Measurements from ENCODE around the gene HS3ST6. TPM values are rescaled to one million over a fixed set of nuclear protein-coding genes. Genes with fewer than 3 reads are reported as not detected.
"Not testable (repeated sequence)": the region's sequence is repeated elsewhere in the genome, so short reads cannot be mapped to it uniquely, and the experiment has no call there.

HS3ST6 gene
- polyA plus RNA-seq, 1 experiment: not detected

DNA sequence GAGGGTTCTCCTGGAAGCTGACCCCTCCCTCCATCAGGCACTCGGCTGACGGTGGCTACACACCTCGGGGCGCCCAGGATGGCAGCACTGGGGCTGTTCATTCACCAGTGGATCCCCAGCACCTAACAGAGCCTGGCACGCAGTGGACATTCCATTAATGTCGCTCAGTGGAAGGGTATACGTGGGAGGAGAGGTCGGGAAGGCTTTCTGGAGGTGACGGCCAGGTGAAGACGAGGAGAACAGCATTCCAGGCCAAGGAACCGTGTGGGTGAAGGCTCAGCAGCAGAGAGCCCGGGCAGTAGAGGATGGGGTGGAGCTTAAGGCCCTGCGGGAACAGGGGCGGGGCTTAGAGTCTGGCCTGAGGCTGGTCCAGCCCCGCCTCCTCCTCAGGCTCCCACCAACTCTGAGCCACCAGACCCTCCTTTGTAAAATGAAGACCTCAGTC lies 2.5 kb upstream of the HS3ST6 start:
- ChIA-PET POLR2A (no interaction called here), CTCF (no interaction called here)
- no peak overlapping the region for H3K4me3 ChIP-seq (ENCODE audit: low read depth, low read length)
- DNase-seq (ENCODE audit: low read depth): no peak
- peaks cover 49% of the 10 kb centered on the region for H3K27me3 ChIP-seq (ENCODE audit: control insufficient read depth, insufficient read depth, low read length)
- no peaks in the 10 kb centered on the region for H3K36me3 ChIP-seq (ENCODE audit: control insufficient read depth, insufficient read depth, low read length)
- TF ChIP-seq, protein P1, sequence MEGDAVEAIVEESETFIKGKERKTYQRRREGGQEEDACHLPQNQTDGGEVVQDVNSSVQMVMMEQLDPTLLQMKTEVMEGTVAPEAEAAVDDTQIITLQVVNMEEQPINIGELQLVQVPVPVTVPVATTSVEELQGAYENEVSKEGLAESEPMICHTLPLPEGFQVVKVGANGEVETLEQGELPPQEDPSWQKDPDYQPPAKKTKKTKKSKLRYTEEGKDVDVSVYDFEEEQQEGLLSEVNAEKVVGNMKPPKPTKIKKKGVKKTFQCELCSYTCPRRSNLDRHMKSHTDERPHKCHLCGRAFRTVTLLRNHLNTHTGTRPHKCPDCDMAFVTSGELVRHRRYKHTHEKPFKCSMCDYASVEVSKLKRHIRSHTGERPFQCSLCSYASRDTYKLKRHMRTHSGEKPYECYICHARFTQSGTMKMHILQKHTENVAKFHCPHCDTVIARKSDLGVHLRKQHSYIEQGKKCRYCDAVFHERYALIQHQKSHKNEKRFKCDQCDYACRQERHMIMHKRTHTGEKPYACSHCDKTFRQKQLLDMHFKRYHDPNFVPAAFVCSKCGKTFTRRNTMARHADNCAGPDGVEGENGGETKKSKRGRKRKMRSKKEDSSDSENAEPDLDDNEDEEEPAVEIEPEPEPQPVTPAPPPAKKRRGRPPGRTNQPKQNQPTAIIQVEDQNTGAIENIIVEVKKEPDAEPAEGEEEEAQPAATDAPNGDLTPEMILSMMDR (IDR thresholded peaks at IDR 0.05; ENCODE audit: insufficient read depth, low read depth, low read length): no peak

DNA sequence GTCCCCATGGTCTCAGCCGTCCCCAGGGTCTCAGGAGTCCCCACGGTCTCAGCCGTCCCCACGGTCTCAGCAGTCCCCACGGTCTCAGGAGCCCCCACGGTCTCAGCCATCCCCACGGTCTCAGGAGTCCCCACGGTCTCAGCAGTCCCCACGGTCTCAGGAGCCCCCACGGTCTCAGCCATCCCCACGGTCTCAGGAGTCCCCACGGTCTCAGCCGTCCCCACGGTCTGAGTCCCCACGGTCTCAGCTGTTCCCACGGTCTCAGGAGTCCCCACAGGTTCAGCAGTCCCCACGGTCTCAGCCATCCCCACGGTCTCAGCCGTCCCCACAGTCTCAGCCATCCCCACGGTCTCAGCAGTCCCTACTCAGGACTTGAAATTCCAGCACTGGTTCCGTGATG lies 1.9 kb upstream of the HS3ST6 start:
- peaks cover 54% of the 10 kb centered on the region for H3K27me3 ChIP-seq (ENCODE audit: control insufficient read depth, insufficient read depth, low read length)
- H3K36me3 ChIP-seq (ENCODE audit: control insufficient read depth, insufficient read depth, low read length); DNase-seq (ENCODE audit: low read depth); H3K4me3 ChIP-seq (ENCODE audit: low read depth, low read length); POLR2A ChIA-PET: not testable (repeated sequence)
- CTCF ChIA-PET: interaction anchor here (1.4 kb wide), 1 partner anchor 9 kb away, joined by 5 read pairs; no protein-coding TSS in a partner anchor

DNA sequence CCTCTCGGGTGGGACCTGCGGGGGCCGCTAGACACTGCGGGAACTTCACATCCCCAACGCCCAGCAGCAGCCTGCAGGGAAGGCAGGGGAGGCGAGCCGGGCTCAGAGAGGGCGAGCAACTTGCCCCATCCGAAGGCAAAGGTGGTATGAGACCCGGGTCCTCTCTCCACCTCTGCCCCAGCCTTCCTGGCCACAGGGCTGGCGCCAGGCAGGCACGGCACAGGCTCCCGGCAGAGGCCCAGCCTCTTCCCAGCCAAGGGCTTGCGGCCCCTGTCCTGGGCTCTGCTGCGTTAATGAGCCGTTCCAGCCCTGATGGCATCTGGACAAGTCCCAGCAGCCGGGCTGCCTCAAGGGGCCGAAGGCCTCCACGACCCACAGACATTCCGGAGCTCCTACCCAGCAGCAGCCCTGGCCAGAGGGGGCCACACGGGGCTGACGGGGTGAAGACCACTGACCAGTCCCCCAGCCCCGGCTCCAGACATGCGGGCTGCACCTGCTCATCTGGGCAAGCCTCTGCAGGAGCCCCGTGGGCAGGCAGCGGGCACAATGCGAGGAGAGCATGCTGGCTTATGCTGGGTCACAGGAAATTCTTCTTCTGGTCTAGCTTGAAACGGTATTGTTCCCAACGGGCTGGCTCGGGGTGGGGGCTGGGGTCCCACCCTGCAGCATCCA lies 1.2 kb upstream of the HS3ST6 start:
- peaks cover 59% of the 10 kb centered on the region for H3K27me3 ChIP-seq (ENCODE audit: control insufficient read depth, insufficient read depth, low read length)
- TF ChIP-seq, protein P1 (IDR thresholded peaks at IDR 0.05; ENCODE audit: insufficient read depth, low read depth, low read length): no peak

DNA sequence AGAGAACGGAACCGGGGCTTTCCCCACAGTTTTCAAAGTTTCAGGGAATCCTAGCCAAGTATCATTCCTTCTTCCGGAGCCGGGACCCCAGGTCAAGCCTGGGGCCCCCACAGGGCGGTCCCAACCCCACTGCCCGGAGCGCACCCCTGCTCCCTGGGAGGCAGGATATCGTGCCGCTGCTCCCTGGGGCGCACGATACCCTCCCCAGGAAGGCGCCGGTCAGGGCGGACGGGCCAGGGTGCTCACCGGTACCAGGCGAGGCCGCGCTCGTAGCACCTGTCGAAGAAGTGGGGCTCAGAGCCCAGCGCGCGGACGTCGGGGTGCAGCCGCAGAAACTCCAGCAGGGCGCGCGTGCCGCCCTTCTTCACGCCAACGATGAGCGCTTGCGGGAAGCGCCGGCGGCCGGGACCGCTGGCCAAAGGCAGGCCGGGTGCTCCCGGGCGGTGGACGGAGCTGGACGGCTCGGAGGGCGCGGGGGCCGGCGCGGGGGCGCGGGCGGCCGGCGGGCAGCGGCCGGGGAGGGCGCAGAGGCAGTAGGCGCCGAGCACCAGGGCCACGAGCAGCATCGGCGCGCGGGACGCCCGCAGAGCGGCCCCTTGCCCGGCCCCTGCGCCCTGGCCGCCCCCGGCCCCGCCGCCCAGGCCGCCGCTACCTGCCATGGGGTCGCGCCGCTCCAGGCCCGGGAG lies 407 bp downstream of the HS3ST6 start:
- no peak for DNase-seq (ENCODE audit: low read depth)
- POLR2A ChIA-PET: no interaction called here
- CTCF ChIA-PET: no interaction called here
- Histone ChIP-seq H3K4me3 (ENCODE audit: low read depth, low read length) (no peak overlapping the region), H3K27me3 (ENCODE audit: control insufficient read depth, insufficient read depth, low read length) (peaks cover 57% of the 10 kb centered on the region), H3K36me3 (ENCODE audit: control insufficient read depth, insufficient read depth, low read length) (no peaks in the 10 kb centered on the region)
- TF ChIP-seq, protein P1 (IDR thresholded peaks at IDR 0.05; ENCODE audit: insufficient read depth, low read depth, low read length): no peak

More for the DNA sequence above, 1.2 kb upstream of the HS3ST6 start:
- no peaks in the 10 kb centered on the region for H3K36me3 ChIP-seq (ENCODE audit: control insufficient read depth, insufficient read depth, low read length)
- DNase-seq (ENCODE audit: low read depth): no peak
- no peak overlapping the region for H3K4me3 ChIP-seq (ENCODE audit: low read depth, low read length)
- ChIA-PET CTCF (interaction anchor here (0.6 to 1.4 kb wide), 2 partner anchors 9 to 25 kb away, joined by 3 to 5 read pairs; no protein-coding TSS in a partner anchor), POLR2A (no interaction called here)

DNA sequence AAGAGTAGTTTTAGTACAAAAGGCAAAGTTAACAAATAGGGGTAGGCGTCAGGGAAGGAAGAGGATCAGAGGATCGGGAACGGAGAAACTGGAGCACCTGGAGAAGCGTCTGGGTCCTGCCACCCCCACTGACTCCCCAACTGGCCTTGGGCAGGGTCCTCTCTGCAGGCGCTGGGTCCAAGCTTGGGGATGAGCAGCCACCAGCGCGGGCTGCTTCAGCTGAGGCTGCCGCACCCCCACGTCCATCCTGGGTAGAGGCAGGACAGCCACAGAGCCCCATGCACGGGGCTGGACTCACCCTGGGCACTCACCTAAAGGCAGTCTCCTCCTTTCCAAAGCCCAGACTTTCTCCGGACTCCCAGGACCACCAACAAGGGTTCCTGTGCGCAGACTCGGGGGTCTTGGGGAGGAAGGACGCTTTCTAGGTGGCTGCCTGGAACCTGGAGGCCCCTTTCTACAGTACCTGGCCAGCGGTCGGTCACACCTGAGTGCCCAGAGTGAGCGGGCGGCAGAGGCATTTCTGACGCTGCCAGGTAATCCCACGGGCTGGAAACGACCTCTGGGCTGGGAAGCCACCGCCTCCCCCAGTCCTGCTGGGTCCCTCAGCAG lies 1.1 kb downstream of the HS3ST6 start:
- peaks cover 54% of the 10 kb centered on the region for H3K27me3 ChIP-seq (ENCODE audit: control insufficient read depth, insufficient read depth, low read length)

More for the DNA sequence above, 1.1 kb downstream of the HS3ST6 start:
- Histone ChIP-seq H3K4me3 (ENCODE audit: low read depth, low read length) (no peak overlapping the region), H3K36me3 (ENCODE audit: control insufficient read depth, insufficient read depth, low read length) (no peaks in the 10 kb centered on the region)
- ChIA-PET CTCF (interaction anchor here (1.3 to 1.4 kb wide), 2 partner anchors 11 to 12 kb away, joined by 3 to 7 read pairs; no protein-coding TSS in a partner anchor), POLR2A (no interaction called here)
- TF ChIP-seq, protein P1 (IDR thresholded peaks at IDR 0.05; ENCODE audit: insufficient read depth, low read depth, low read length): no peak
- no peak for DNase-seq (ENCODE audit: low read depth)

All from BJ (cell line).